Panc1 (cell line): ENCODE results near the gene PCDH15. TPM values are rescaled to one million over a fixed set of nuclear protein-coding genes. Genes with fewer than 3 reads are reported as not detected.

Experiments used
- ATAC-seq: fragments of 200-7000 bp; cut with Tn5 transposase; 2 replicates; pipeline ENCODE4 v1.9.1; 2020; ENCODE audit warnings: mild to moderate bottlenecking, moderate library complexity
- BruUV-seq: library from RNA; stranded (reverse); fragments of 400-500 nt; replicated peaks from 2 replicates; lab custom pipeline; 2021; lab: Mats Ljungman, UMichigan
- CTCF ChIA-PET: fragments of 300-600 bp; sonication (Branson Sonifier 250); formaldehyde crosslinking; loops from one replicate; lab custom pipeline; 2022; ENCODE audit warnings: antibody characterized with exemption; lab: Charles Lee
- POLR2A ChIA-PET: fragments of 300-600 bp; sonication (Branson Sonifier 250); formaldehyde crosslinking; loops from one replicate; lab custom pipeline; 2022; ENCODE audit warnings: antibody characterized with exemption; lab: Charles Lee
- DNase-seq: peaks from one replicate; pipeline ENCODE4 v3.0.0-alpha.2; 2010; ENCODE audit warnings: low read depth, low spot score
- H3K27ac ChIP-seq: 2 replicates; pipeline ENCODE4 v1.5.1; 2011; ENCODE audit warnings: mild to moderate bottlenecking, low read length, inconsistent platforms
- H3K27me3 ChIP-seq: fragments of 200-500 bp; sonication (Bioruptor generic); 2 replicates; pipeline ENCODE4 v1.6.0; 2014; ENCODE audit warnings: low read length, inconsistent platforms; ENCODE audit not compliant: control insufficient read depth, insufficient read depth
- H3K36me3 ChIP-seq: fragments of 200-500 bp; sonication (Bioruptor generic); 2 replicates; pipeline ENCODE4 v1.5.1; 2014; ENCODE audit warnings: inconsistent platforms, mild to moderate bottlenecking, low read length, moderate library complexity; ENCODE audit not compliant: control insufficient read depth, insufficient read depth
- H3K4me1 ChIP-seq: 2 replicates; pipeline ENCODE4 v1.5.1; 2011; ENCODE audit warnings: inconsistent platforms, mild to moderate bottlenecking, low read length, moderate library complexity; ENCODE audit not compliant: control insufficient read depth, insufficient read depth
- H3K4me3 ChIP-seq, 2 experiments: 2 replicates each; pipeline ENCODE4 v1.5.1; 2011 to 2012; ENCODE audit warnings: low read depth in 2 of 2, low read length in 2 of 2, mild to moderate bottlenecking in 2 of 2, inconsistent platforms in 1 of 2, moderate library complexity in 1 of 2
- H3K9me3 ChIP-seq: fragments of 200-500 bp; sonication (Bioruptor generic); 2 replicates; pipeline ENCODE4 v1.5.1; 2014; ENCODE audit warnings: low read depth, mild to moderate bottlenecking, inconsistent platforms, low read length, moderate library complexity; ENCODE audit not compliant: control insufficient read depth, insufficient read depth
- CTCF ChIP-seq: fragments of 450-650 bp; IDR thresholded peaks from 2 replicates; pipeline ENCODE4 v1.5.1; 2017; ENCODE audit warnings: mild to moderate bottlenecking
- POLR2AphosphoS5 ChIP-seq: IDR thresholded peaks from 2 replicates; pipeline ENCODE4 v1.6.1; 2012; ENCODE audit warnings: mild to moderate bottlenecking, low read depth, low read length, moderate library complexity
- REST ChIP-seq, 2 experiments: IDR thresholded peaks; 2 replicates each; pipeline ENCODE4 v1.6.1; 2011 to 2012; ENCODE audit warnings: low read depth in 2 of 2, control low read depth in 1 of 2, low read length in 1 of 2, mild to moderate bottlenecking in 1 of 2, moderate library complexity in 1 of 2; ENCODE audit not compliant: insufficient read depth in 1 of 2
- SIN3A ChIP-seq: IDR thresholded peaks from 2 replicates; pipeline ENCODE4 v1.6.1; 2012; ENCODE audit warnings: low read depth, mild to moderate bottlenecking, low read length, moderate library complexity, borderline replicate concordance; ENCODE audit not compliant: insufficient read depth
- TCF7L2 ChIP-seq: IDR thresholded peaks from 2 replicates; pipeline ENCODE4 v1.6.1; 2011; ENCODE audit warnings: mild to moderate bottlenecking, low read depth, low read length, inconsistent platforms
- in situ Hi-C: cut with HindIII; loops from 2 replicates; pipeline ENCODE4 v1.10.0; 2016; ENCODE audit warnings: low sequenced_read_pairs, low pct_unique_long_range_greater_than_20kb
- intact Hi-C: fragments of 100-400 bp; cut with micrococcal nuclease; formaldehyde crosslinking; loops from one replicate; pipeline ENCODE4 v1.10.0; 2022; ENCODE audit not compliant: unreplicated experiment
- total RNA-seq: library from RNA; stranded (reverse); gene quantifications from one replicate; pipeline ENCODE4 v1.2.1, GENCODE V29; 2021; ENCODE audit not compliant: unreplicated experiment

Gene PCDH15
- total RNA-seq, 1 experiment from 2014 or later, result 0.18 TPM

GRCh38 chr10:54282012-54282411 lies 519.0 kb downstream of the PCDH15 start:
- Histone ChIP-seq H3K4me3 (no peak overlapping the region), H3K27ac (no peak overlapping the region), H3K36me3 (no peaks in the 10 kb centered on the region), H3K27me3 (no peaks in the 10 kb centered on the region), H3K9me3 (no peaks in the 10 kb centered on the region), H3K4me1 (no peaks in the 10 kb centered on the region)
- no TSS peak for BruUV-seq
- TF ChIP-seq POLR2AphosphoS5, result no peak
- no peak for TF ChIP-seq TCF7L2
- no peak for TF ChIP-seq CTCF
- TF ChIP-seq SIN3A, result no peak
- TF ChIP-seq REST (IDR thresholded peaks at IDR 0.05; ENCODE audit: insufficient read depth in 1 of 2, low read depth in 2 of 2, low read length in 1 of 2), result no peak
- POLR2A ChIA-PET, result no interaction called here
- in situ Hi-C loops (no loop called here), intact Hi-C loops (no loop called here)
- no peak for ATAC-seq
- no peak for DNase-seq
- CTCF ChIA-PET, result no interaction called here

GRCh38 chr10:54266395-54266794 lies 534.6 kb downstream of the PCDH15 start:
- Histone ChIP-seq H3K36me3 (no peaks in the 10 kb centered on the region), H3K27me3 (no peaks in the 10 kb centered on the region), H3K4me3 (no peak overlapping the region), H3K4me1 (no peaks in the 10 kb centered on the region), H3K9me3 (no peaks in the 10 kb centered on the region), H3K27ac (no peak overlapping the region)
- DNase-seq (no peak), ATAC-seq (no peak)
- BruUV-seq, result no TSS peak
- CTCF ChIA-PET, result no interaction called here
- POLR2A ChIA-PET, result no interaction called here
- intact Hi-C loops, result no loop called here
- in situ Hi-C loops, result no loop called here
- TF ChIP-seq POLR2AphosphoS5, result no peak
- no peak for TF ChIP-seq SIN3A
- no peak for TF ChIP-seq TCF7L2
- TF ChIP-seq REST (IDR thresholded peaks at IDR 0.05; ENCODE audit: insufficient read depth in 1 of 2, low read depth in 2 of 2, low read length in 1 of 2), result no peak
- TF ChIP-seq CTCF, result no peak
